ENCODE data around the gene ICAM5. TPM values are rescaled to one million over a fixed set of nuclear protein-coding genes. Genes with fewer than 3 reads are reported as not detected.

ICAM5 gene
- total and polyA plus RNA-seq, 5 donors from 2014 or later = 0.20 TPM; not detected in 4

- Mint-ChIP-seq H3K27me3 (no peaks in the 10 kb centered on the region), H3K36me3 (peaks cover 17% of the 10 kb centered on the region), H3K27ac (peak overlapping the region in 2 of 3 donors; percentile 7 to 37), H3K4me1 (peaks cover 0 to 3% (median 0%) of the 10 kb centered on the region in 4 donors), H3K4me3 (peak overlapping the region in 1 of 4 donors; percentile 24), H3K9me3 (no peaks in the 10 kb centered on the region)
- DNase-seq (no peak), ATAC-seq (ENCODE audit: low read depth in 2 of 2) (no peak)
- H3K36me3 ChIP-seq (ENCODE audit: control insufficient read depth, insufficient read depth, low read length) = peaks cover 66% of the 10 kb centered on the region
- no peaks in the 10 kb centered on the region for H3K27me3 ChIP-seq (ENCODE audit: control insufficient read depth, insufficient read depth, low read length)
- no peaks in the 10 kb centered on the region for H3K4me1 ChIP-seq (ENCODE audit: control insufficient read depth, insufficient read depth, low read length, poor library complexity, severe bottlenecking)
- no peak overlapping the region for H3K27ac ChIP-seq (ENCODE audit: insufficient read depth, low read length, poor library complexity, severe bottlenecking)
- H3K9me3 ChIP-seq (ENCODE audit: control insufficient read depth in 2 of 2, low read length in 2 of 2) = no peaks in the 10 kb centered on the region
- H3K4me3 ChIP-seq (ENCODE audit: low read depth, low read length) = no peak overlapping the region
These were observed 32.4 kb downstream of the ICAM5 start for GRCh38 chr19:10321874-10322835.

GRCh38 chr19:10325732-10326131 lies 36.0 kb downstream of the ICAM5 start:
- H3K36me3 Mint-ChIP-seq = peaks cover 16% of the 10 kb centered on the region
- ATAC-seq (ENCODE audit: low read depth in 2 of 2) = no peak
- H3K27me3 Mint-ChIP-seq = no peaks in the 10 kb centered on the region
- no peaks in the 10 kb centered on the region for H3K9me3 Mint-ChIP-seq
- Histone ChIP-seq H3K36me3 (ENCODE audit: control insufficient read depth, insufficient read depth, low read length) (peaks cover 81% of the 10 kb centered on the region), H3K27me3 (ENCODE audit: control insufficient read depth, insufficient read depth, low read length) (no peaks in the 10 kb centered on the region), H3K4me1 (ENCODE audit: control insufficient read depth, insufficient read depth, low read length, poor library complexity, severe bottlenecking) (no peaks in the 10 kb centered on the region), H3K27ac (ENCODE audit: insufficient read depth, low read length, poor library complexity, severe bottlenecking) (no peak overlapping the region), H3K4me3 (ENCODE audit: low read depth, low read length) (no peak overlapping the region), H3K9me3 (ENCODE audit: control insufficient read depth in 2 of 2, low read length in 2 of 2) (no peaks in the 10 kb centered on the region)
- no peak for DNase-seq
- no peak overlapping the region for H3K4me3 Mint-ChIP-seq
- peaks cover 0 to 11% (median 0%) of the 10 kb centered on the region in 4 donors for H3K4me1 Mint-ChIP-seq
- H3K27ac Mint-ChIP-seq = peak overlapping the region in 1 of 3 donors; percentile 20

- Histone ChIP-seq H3K9me3 (ENCODE audit: control insufficient read depth in 2 of 2, low read length in 2 of 2) (no peaks in the 10 kb centered on the region), H3K4me1 (ENCODE audit: control insufficient read depth, insufficient read depth, low read length, poor library complexity, severe bottlenecking) (peaks cover 13% of the 10 kb centered on the region), H3K36me3 (ENCODE audit: control insufficient read depth, insufficient read depth, low read length) (peaks cover 65% of the 10 kb centered on the region), H3K27me3 (ENCODE audit: control insufficient read depth, insufficient read depth, low read length) (no peaks in the 10 kb centered on the region), H3K4me3 (ENCODE audit: low read depth, low read length) (no peak overlapping the region), H3K27ac (ENCODE audit: insufficient read depth, low read length, poor library complexity, severe bottlenecking) (no peak overlapping the region)
- H3K36me3 Mint-ChIP-seq = peaks cover 10% of the 10 kb centered on the region
- ATAC-seq (ENCODE audit: low read depth in 2 of 2) (no peak), DNase-seq (no peak)
- H3K27me3 Mint-ChIP-seq = no peaks in the 10 kb centered on the region
- H3K9me3 Mint-ChIP-seq = no peaks in the 10 kb centered on the region
- peaks cover 0 to 19% (median 10%) of the 10 kb centered on the region in 4 donors for H3K4me1 Mint-ChIP-seq
- no peak overlapping the region for H3K27ac Mint-ChIP-seq
- H3K4me3 Mint-ChIP-seq = no peak overlapping the region
These were observed 38.0 kb downstream of the ICAM5 start for GRCh38 chr19:10327793-10328192.

- Mint-ChIP-seq H3K9me3 (no peaks in the 10 kb centered on the region), H3K36me3 (peaks cover 13% of the 10 kb centered on the region), H3K27ac (no peak overlapping the region), H3K27me3 (no peaks in the 10 kb centered on the region), H3K4me1 (peaks cover 0 to 28% (median 16%) of the 10 kb centered on the region in 4 donors), H3K4me3 (no peak overlapping the region)
- H3K4me3 ChIP-seq (ENCODE audit: low read depth, low read length) = no peak overlapping the region
- ATAC-seq (ENCODE audit: low read depth in 2 of 2) = no peak
- H3K9me3 ChIP-seq (ENCODE audit: control insufficient read depth in 2 of 2, low read length in 2 of 2) = no peaks in the 10 kb centered on the region
- peaks cover 17% of the 10 kb centered on the region for H3K4me1 ChIP-seq (ENCODE audit: control insufficient read depth, insufficient read depth, low read length, poor library complexity, severe bottlenecking)
- DNase-seq = no peak
- no peak overlapping the region for H3K27ac ChIP-seq (ENCODE audit: insufficient read depth, low read length, poor library complexity, severe bottlenecking)
- no peaks in the 10 kb centered on the region for H3K27me3 ChIP-seq (ENCODE audit: control insufficient read depth, insufficient read depth, low read length)
- peaks cover 58% of the 10 kb centered on the region for H3K36me3 ChIP-seq (ENCODE audit: control insufficient read depth, insufficient read depth, low read length)
These were observed 39.0 kb downstream of the ICAM5 start for GRCh38 chr19:10328558-10329429.

- H3K36me3 Mint-ChIP-seq = peaks cover 13% of the 10 kb centered on the region
- DNase-seq (no peak), ATAC-seq (ENCODE audit: low read depth in 2 of 2) (no peak)
- peaks cover 0 to 33% (median 17%) of the 10 kb centered on the region in 4 donors for H3K4me1 Mint-ChIP-seq
- H3K27me3 Mint-ChIP-seq = no peaks in the 10 kb centered on the region
- H3K4me3 ChIP-seq (ENCODE audit: low read depth, low read length) = no peak overlapping the region
- H3K36me3 ChIP-seq (ENCODE audit: control insufficient read depth, insufficient read depth, low read length) = peaks cover 52% of the 10 kb centered on the region
- no peak overlapping the region for H3K27ac ChIP-seq (ENCODE audit: insufficient read depth, low read length, poor library complexity, severe bottlenecking)
- H3K4me3 Mint-ChIP-seq = peak overlapping the region in 1 of 4 donors; percentile 58
- H3K27ac Mint-ChIP-seq = no peak overlapping the region
- peaks cover 25% of the 10 kb centered on the region for H3K4me1 ChIP-seq (ENCODE audit: control insufficient read depth, insufficient read depth, low read length, poor library complexity, severe bottlenecking)
- no peaks in the 10 kb centered on the region for H3K9me3 ChIP-seq (ENCODE audit: control insufficient read depth in 2 of 2, low read length in 2 of 2)
- H3K27me3 ChIP-seq (ENCODE audit: control insufficient read depth, insufficient read depth, low read length) = no peaks in the 10 kb centered on the region
- H3K9me3 Mint-ChIP-seq = no peaks in the 10 kb centered on the region
These were observed 39.8 kb downstream of the ICAM5 start for GRCh38 chr19:10329555-10329954.

- ATAC-seq (ENCODE audit: low read depth in 2 of 2) (no peak), DNase-seq (no peak)
- peak overlapping the region; percentile 95 for H3K27ac ChIP-seq (ENCODE audit: insufficient read depth, low read length, poor library complexity, severe bottlenecking)
- peaks cover 43% of the 10 kb centered on the region for H3K36me3 ChIP-seq (ENCODE audit: control insufficient read depth, insufficient read depth, low read length)
- peaks cover 25% of the 10 kb centered on the region for H3K4me1 ChIP-seq (ENCODE audit: control insufficient read depth, insufficient read depth, low read length, poor library complexity, severe bottlenecking)
- H3K27me3 Mint-ChIP-seq = no peaks in the 10 kb centered on the region
- no peaks in the 10 kb centered on the region for H3K9me3 ChIP-seq (ENCODE audit: control insufficient read depth in 2 of 2, low read length in 2 of 2)
- no peaks in the 10 kb centered on the region for H3K27me3 ChIP-seq (ENCODE audit: control insufficient read depth, insufficient read depth, low read length)
- peaks cover 13% of the 10 kb centered on the region for H3K36me3 Mint-ChIP-seq
- peak overlapping the region; percentile 91 to 97 (median 93) for H3K27ac Mint-ChIP-seq
- peaks cover 0 to 49% (median 23%) of the 10 kb centered on the region in 4 donors for H3K4me1 Mint-ChIP-seq
- H3K4me3 Mint-ChIP-seq = peak overlapping the region; percentile 94 to 99 (median 96)
- H3K9me3 Mint-ChIP-seq = no peaks in the 10 kb centered on the region
- peak overlapping the region; percentile 82 for H3K4me3 ChIP-seq (ENCODE audit: low read depth, low read length)
These were observed 42.6 kb downstream of the ICAM5 start for GRCh38 chr19:10332158-10332964.

Data from CD4-positive, CD25-positive, alpha-beta regulatory T cell (primary cell).